ENCODE measurements around the gene RBBP8NL. TPM values are rescaled to one million over a fixed set of nuclear protein-coding genes. Genes with fewer than 3 reads are reported as not detected.

Gene RBBP8NL
- total and polyA plus RNA-seq, 2 of the 8 experiments (the other 6 are each of a cell fraction or from before 2014, with no cell fraction given), result 0.43 to 0.48 TPM

GRCh38 chr20:62393830-62394229, 33.5 kb downstream of the RBBP8NL start:
- POLR2A ChIA-PET (ENCODE audit: partially characterized antibody), result interaction anchor here (1.1 to 8.7 kb wide), 9 partner anchors 8 to 65 kb away, joined by 3 to 105 read pairs (median 5); partner anchors contain the start of gene LAMA5
- no peak overlapping the region; the same call in 1 of the 2 replicates for H2BK5ac ChIP-seq (ENCODE audit: low read depth, low read length)
- no peaks in the 10 kb centered on the region for H3K27me3 ChIP-seq (replicated peaks in 1 of 4; ENCODE audit: control insufficient read depth in 3 of 4, extremely low read depth in 1 of 4, insufficient read depth in 3 of 4, low read length in 3 of 4)
- H4K8ac ChIP-seq (ENCODE audit: extremely low read depth, insufficient read depth, low read length), result no peak overlapping the region
- H2BK12ac ChIP-seq (ENCODE audit: low read depth, low read length), result no peak overlapping the region
- H3K4me2 ChIP-seq (ENCODE audit: insufficient read depth in 1 of 2, low read depth in 2 of 2, low read length in 2 of 2), result no peak overlapping the region
- CTCF ChIA-PET (ENCODE audit: partially characterized antibody), result interaction anchor here (0.7 to 9.6 kb wide), 10 partner anchors 9 to 92 kb away, joined by 3 to 103 read pairs (median 3); partner anchors contain the start of genes ADRM1, CABLES2 and LAMA5
- H3K4me1 ChIP-seq (replicated peaks in 1 of 4; ENCODE audit: control insufficient read depth in 3 of 4, insufficient read depth in 4 of 4, low read length in 3 of 4), result no peaks in the 10 kb centered on the region
- H3K14ac ChIP-seq (ENCODE audit: insufficient read length), result no peak overlapping the region
- TF ChIP-seq SAP30 (IDR thresholded peaks at IDR 0.05; ENCODE audit: insufficient read depth, insufficient replicate concordance, low read length) (no peak), CTCF (IDR thresholded peaks at IDR 0.05; ENCODE audit: control extremely low read depth in 1 of 3, insufficient read depth in 1 of 3, low read depth in 1 of 3, low read length in 3 of 3) (peak in 1 of 3 experiments; percentile 0; a peak in 1 of 4 replicates)
- no peak overlapping the region for H2BK15ac ChIP-seq (ENCODE audit: low read length)
- no peak overlapping the region for H3K18ac ChIP-seq (ENCODE audit: extremely low read depth, low read length)
- no peak overlapping the region for H3K27ac ChIP-seq (ENCODE audit: low read depth, low read length)
- H3K9ac ChIP-seq (replicated peaks in 1 of 4; ENCODE audit: extremely low read depth in 1 of 4, low read depth in 3 of 4, low read length in 3 of 4), result no peak overlapping the region
- no peak overlapping the region for H4K91ac ChIP-seq (replicated peaks; ENCODE audit: insufficient read length, low read length)
- H3K23ac ChIP-seq (ENCODE audit: insufficient read length), result no peak overlapping the region
- no peak overlapping the region for H2AK5ac ChIP-seq (ENCODE audit: low read depth, low read length)
- H3K4me3 ChIP-seq (ENCODE audit: extremely low read depth in 1 of 4, insufficient read depth in 2 of 4, low read depth in 3 of 4, low read length in 4 of 4), result no peak overlapping the region
- peaks cover 3 to 8% of the 10 kb centered on the region in 2 experiments for H4K20me1 ChIP-seq (replicated peaks in 1 of 2; ENCODE audit: control insufficient read depth in 1 of 2, insufficient read depth in 2 of 2, low read length in 2 of 2)
- H4K5ac ChIP-seq (ENCODE audit: insufficient read length, low read depth, low read length), result no peak overlapping the region
- no peak overlapping the region for H2BK120ac ChIP-seq (replicated peaks; ENCODE audit: low read depth, low read length)
- peaks cover 6% of the 10 kb centered on the region; the same call in 1 of the 2 replicates for H3K23me2 ChIP-seq (ENCODE audit: low read depth, low read length)
- H2BK20ac ChIP-seq (ENCODE audit: low read length), result no peak overlapping the region
- 91% methylated on average over 19 of the region's 24 CpGs; no CpG with 5 or more reads in 1 of the 2 experiments for WGBS, 2 experiments (ENCODE audit: extremely low coverage in 1 of 2, insufficient coverage in 1 of 2, insufficient read length in 1 of 2, insufficient replicate concordance in 2 of 2, low coverage in 1 of 2, low lambda C conversion rate in 2 of 2, missing lambda C conversion rate in 1 of 2)
- no peak overlapping the region for H2AFZ ChIP-seq (ENCODE audit: low read length)
- H3K4ac ChIP-seq (replicated peaks; ENCODE audit: insufficient read length, low read depth, low read length), result no peak overlapping the region
- H3K56ac ChIP-seq (replicated peaks; ENCODE audit: insufficient read length, low read depth, low read length), result no peak overlapping the region
- peaks cover 3% of the 10 kb centered on the region for H3K79me1 ChIP-seq (ENCODE audit: low read depth, low read length)
- DNase-seq (ENCODE audit: low read depth in 1 of 2, low spot score in 2 of 2), result no peak
- H3K79me2 ChIP-seq (ENCODE audit: control insufficient read depth in 1 of 2, insufficient read depth in 2 of 2, low read length in 2 of 2), result peaks cover 0 to 1% of the 10 kb centered on the region in 2 experiments; a peak in 1 of 4 replicates
- H3K36me3 ChIP-seq (ENCODE audit: control insufficient read depth in 2 of 4, insufficient read depth in 4 of 4, low read length in 3 of 4), result peaks cover 8 to 12% (median 10%) of the 10 kb centered on the region in 4 experiments
- no peak for FAIRE-seq
- H3K9me3 ChIP-seq (ENCODE audit: insufficient read depth in 2 of 2, low read depth in 1 of 2, low read length in 1 of 2), result peaks cover 0 to 2% of the 10 kb centered on the region in 2 experiments; a peak in 1 of 4 replicates

Measured in H1 (cell line).